ENCODE measurements around the gene HIPK1.
"Not testable (repeated sequence)": the region's sequence is repeated elsewhere in the genome, so short reads cannot be mapped to it uniquely, and the experiment has no call there.

The HIPK1 gene

DNA sequence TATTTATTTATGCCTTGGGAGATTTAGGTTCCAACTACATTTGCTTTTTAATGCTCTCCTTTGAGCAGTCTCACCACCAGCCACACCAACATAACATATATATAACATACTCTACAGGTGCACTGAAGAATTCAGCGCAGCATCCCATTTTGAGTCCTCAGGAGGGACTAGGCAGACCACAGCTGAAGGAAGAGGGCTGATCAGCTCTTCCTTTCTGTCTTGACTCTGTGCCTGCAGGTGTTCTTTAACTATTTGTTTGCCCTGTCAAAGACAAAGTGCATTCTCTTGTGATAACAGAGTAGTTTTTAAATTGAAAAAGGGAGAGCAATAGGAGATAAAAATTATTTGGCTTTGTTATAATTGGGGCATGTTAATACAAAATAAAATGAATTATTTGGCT is 17.0 kb downstream of the HIPK1 start:
- no peak for DNase-seq

DNA sequence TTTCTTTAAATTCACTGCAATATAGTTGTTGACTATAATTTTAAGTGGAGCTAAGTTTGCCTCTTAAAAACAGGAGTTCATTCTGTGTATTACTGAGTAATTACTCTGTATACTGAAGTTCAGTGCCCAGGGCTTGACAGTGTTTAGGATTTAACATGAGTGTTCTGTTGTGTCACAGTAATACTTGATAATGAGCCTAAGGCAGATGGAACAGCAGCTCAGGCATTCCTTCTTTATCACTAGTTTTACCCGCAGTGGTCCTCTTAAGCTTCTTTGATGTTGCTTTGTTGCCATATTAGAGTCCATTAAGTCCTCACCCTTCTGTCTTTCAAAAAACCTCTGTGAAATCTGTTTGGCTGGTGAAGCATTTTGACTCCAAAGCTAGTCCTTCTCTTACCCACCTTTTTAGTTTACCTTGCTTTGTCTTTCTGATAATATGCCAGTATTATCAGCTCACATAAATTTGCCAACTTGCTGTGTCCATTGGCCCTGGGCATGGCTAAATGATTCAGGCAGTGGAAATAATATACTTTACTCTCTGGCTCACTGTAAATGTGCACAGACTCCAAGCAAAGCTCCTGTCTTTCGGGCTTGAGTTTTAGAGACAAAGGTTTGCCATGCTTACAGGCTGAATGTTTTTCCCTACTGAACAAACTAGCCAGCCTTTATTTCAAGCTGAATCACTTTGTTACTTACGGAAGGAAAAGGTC is 17.7 kb downstream of the HIPK1 start:
- DNase-seq = peak; percentile 20

DNA sequence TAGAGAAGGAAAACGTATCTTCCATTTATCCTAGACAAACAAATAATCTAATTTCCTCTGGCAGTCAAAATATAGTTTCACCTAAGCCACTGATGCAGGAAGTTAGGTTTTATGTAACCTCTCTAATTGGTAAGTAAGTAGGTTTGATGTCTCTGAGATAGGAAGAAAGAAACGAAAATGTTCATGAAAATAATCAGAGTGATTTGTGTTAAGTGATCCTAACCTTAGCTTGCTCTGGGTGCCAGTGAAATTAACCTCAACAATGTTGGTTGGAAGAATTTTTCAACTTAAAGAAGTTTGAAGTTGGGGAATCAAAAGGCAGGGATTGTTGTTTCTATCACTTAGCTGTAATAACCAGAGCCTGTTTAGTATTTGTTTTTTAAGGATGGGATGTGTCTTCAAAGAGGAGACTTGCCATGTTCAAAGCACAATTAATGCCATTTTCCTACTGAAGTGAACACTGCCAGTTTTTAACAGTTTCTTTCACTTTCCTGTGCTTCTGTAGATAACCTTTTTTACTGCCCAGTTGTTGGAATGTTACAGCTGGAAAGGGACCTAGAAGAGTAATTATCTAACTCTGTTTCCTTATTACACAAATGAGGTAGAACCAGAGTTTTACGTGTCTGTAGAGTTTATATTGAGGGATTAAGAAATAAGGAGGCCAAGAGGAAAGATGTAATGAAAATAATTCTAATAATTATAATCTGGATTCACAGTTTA is 18.4 kb downstream of the HIPK1 start:
- no peak for DNase-seq

DNA sequence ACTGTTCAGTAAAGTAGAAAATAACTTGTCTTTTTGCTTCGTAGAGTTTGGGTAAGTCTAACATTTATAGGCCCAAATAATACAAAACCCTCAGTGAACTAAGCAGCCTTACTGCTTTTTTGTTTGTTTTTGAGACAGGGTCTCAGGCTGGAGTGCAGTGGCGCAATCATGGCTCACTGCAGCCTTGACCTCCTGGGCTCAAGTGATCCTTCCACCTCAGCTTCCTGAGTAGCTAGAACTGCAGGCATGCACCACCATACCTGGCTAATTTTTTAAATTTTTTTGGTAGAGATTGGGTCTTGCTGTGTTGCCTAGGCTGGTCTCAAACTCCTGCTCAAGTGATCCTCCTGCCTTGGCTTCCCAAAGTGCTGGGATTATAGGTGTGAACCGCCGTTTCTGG is 19.0 kb downstream of the HIPK1 start:
- not testable (repeated sequence) for DNase-seq

DNA sequence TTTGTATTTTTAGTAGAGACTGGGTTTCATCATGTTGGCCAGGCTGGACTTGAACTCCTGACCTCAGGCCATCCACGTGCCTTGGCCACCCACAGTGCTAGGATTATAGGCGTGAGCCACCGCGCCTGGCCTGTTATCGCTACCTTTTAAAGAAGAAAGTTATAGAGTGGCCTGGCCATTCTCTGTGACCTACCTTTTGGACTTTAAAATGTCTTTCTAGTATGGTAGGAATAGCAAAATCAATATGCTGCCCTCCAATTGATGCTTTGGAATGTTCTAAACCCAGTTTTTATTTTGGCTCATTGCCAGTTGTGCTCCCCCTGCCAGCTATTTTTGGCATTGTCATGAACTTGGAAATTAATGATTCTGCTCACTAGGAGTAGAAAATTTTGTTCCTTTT is 19.9 kb downstream of the HIPK1 start:
- no peak for DNase-seq

DNA sequence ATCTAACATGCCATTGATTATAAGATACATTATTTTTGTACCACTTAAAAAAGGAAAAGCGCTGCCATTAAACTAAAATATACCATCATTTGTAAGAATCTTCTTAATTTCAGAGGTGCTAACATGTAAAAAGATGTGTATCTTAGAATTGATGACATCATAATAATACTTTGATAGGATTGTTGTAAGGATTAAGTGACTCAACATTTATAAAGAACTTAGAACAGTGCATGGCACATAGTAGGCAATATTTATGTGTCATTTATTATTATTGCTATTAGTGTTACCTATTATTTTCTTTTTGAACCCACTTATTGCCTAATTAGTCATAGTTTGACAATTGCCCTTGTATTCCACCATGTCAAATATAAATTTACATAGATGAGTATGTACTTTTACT is 21.8 kb downstream of the HIPK1 start:
- DNase-seq = no peak

DNA sequence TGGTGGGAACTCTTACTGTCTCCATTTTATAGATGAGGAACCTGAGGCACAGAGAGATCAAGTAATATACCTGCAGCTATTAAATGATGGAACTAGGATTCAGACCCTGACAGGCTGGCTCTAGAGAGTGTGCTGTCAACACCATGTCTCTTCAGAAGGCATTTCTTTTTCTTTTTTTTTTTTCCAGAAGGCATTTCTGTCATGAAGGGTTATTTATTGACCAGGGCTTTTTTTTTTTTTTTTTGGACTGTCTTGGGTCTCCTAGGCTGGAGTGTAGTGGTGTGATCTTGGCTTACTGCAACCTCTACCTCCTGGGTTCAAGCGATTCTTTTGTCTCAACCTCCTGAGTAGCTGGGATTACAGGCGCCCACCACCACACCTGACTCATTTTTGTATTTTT is 22.6 kb downstream of the HIPK1 start:
- no peak for DNase-seq

DNA sequence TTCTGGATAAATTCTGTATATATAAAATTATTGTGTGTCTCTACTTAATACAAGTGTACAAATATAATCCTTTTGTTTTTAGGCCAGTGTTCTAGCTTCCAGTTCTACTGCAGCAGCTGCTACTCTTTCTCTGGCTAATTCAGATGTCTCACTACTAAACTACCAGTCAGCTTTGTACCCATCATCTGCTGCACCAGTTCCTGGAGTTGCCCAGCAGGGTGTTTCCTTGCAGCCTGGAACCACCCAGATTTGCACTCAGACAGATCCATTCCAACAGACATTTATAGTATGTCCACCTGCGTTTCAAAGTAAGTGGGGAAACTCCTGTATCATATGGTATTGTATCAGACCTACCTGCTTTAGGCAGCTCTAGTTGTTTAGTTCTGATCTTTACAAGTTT is 28.9 kb downstream of the HIPK1 start:
- DNase-seq = no peak

DNA sequence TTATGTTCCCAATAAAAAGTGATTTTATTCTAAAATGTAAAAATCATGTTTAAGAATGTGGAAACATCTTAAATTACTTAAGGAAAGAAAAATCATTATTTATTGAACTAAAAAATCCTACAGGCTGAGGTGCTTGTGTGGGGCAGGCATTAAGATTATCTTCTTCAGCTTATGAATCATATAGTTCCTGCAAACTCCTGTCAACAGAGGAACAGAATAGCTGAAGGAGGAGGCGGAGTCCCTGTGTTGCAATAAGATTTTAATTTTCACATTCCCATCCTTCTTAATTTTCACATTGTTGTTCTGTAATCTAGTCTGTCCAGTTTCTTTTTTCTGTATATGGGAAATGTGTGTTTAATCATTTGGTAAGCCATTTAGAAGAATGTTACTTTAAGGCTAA is 29.6 kb downstream of the HIPK1 start:
- no peak for DNase-seq

DNA sequence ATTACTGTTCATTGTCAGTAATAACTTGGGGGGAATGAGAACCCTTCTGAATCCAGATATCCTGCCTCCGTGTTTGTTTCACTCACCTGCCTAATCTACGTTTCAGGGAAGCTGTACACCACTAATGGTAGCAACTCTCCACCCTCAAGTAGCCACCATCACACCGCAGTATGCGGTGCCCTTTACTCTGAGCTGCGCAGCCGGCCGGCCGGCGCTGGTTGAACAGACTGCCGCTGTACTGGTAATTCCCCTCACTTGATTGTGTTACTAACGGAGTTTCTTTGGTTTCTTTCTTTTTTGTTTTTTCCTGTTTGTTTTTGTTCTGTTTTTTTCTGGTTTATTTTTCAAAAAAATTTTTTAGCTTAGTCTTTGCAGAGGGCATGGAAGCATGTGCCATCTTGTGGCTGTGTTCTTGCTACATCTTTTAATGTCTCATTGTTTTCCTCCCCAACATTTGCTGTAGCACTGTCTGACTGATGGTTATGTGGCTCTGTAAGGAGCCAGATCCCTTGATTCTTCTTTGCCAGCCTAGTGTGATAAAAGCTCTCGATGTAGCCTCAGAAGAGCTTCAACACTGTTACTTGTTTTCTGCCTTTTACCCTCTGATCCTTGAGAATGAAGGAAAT is 34.3 kb downstream of the HIPK1 start:
- DNase-seq = no peak

DNA sequence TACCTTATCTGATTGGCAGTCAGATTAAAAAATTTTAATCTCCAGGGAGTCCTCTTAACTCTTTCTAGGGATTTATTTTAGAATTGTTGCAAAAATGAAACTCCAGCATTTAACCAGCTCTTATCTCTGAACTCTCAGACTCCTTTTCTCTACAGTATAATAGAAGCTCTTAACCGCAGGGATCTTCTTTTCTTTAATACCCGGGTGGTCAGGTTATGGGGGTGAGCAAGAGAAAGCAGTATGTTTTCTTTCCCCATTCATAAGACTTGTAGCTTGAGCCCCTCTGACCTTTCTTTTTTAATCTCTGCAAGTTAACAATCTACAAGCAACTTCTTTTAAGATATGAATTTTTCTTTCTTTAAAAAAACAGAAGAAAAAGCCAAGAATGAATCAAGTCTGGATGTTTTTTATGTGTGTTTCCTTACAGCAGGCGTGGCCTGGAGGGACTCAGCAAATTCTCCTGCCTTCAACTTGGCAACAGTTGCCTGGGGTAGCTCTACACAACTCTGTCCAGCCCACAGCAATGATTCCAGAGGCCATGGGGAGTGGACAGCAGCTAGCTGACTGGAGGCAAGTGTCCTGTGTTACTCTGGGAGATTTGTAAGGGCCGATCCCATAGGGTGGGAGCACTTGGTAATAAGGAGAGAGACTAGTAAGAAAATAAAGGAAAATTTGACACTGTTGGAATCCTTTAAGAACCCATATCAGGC is 36.7 kb downstream of the HIPK1 start:
- DNase-seq = no peak

DNA sequence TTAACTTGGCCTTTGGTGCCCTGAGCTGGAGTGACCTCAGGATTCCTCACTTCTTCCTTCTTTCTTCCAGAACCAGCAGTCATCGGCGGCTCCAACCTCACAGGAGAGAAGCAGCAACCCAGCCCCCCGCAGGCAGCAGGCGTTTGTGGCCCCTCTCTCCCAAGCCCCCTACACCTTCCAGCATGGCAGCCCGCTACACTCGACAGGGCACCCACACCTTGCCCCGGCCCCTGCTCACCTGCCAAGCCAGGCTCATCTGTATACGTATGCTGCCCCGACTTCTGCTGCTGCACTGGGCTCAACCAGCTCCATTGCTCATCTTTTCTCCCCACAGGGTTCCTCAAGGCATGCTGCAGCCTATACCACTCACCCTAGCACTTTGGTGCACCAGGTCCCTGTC is 43.8 kb downstream of the HIPK1 start:
- no peak for DNase-seq

DNA sequence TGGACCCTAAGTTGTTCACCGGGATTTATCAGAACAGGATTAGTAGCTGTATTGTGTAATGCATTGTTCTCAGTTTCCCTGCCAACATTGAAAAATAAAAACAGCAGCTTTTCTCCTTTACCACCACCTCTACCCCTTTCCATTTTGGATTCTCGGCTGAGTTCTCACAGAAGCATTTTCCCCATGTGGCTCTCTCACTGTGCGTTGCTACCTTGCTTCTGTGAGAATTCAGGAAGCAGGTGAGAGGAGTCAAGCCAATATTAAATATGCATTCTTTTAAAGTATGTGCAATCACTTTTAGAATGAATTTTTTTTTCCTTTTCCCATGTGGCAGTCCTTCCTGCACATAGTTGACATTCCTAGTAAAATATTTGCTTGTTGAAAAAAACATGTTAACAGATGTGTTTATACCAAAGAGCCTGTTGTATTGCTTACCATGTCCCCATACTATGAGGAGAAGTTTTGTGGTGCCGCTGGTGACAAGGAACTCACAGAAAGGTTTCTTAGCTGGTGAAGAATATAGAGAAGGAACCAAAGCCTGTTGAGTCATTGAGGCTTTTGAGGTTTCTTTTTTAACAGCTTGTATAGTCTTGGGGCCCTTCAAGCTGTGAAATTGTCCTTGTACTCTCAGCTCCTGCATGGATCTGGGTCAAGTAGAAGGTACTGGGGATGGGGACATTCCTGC is 46.2 kb downstream of the HIPK1 start:
- DNase-seq = no peak

DNA sequence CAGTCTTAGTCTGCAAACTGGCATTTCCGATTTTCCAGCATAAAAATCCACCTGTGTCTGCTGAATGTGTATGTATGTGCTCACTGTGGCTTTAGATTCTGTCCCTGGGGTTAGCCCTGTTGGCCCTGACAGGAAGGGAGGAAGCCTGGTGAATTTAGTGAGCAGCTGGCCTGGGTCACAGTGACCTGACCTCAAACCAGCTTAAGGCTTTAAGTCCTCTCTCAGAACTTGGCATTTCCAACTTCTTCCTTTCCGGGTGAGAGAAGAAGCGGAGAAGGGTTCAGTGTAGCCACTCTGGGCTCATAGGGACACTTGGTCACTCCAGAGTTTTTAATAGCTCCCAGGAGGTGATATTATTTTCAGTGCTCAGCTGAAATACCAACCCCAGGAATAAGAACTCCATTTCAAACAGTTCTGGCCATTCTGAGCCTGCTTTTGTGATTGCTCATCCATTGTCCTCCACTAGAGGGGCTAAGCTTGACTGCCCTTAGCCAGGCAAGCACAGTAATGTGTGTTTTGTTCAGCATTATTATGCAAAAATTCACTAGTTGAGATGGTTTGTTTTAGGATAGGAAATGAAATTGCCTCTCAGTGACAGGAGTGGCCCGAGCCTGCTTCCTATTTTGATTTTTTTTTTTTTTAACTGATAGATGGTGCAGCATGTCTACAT is 47.6 kb downstream of the HIPK1 start:
- peak; percentile 37 for DNase-seq

DNA sequence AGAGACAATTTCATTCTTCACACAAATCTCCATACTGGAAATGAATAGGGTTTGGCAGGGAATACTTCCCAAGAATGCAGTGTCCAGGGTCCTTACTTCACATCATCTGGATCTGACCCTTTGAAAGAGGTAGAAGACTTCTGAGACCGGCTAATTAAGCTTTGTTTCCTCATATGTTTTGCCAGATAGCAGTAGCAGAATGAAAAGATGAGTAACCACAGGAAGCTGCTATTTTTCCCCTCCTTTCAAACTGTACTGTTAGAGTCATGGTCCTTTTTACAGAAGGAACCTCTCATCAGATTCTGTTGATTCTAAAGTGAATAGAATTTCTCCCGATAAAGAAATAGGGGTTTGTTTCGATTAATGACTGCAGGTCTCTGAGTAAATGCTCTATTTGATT is 48.8 kb downstream of the HIPK1 start:
- DNase-seq = no peak

DNA sequence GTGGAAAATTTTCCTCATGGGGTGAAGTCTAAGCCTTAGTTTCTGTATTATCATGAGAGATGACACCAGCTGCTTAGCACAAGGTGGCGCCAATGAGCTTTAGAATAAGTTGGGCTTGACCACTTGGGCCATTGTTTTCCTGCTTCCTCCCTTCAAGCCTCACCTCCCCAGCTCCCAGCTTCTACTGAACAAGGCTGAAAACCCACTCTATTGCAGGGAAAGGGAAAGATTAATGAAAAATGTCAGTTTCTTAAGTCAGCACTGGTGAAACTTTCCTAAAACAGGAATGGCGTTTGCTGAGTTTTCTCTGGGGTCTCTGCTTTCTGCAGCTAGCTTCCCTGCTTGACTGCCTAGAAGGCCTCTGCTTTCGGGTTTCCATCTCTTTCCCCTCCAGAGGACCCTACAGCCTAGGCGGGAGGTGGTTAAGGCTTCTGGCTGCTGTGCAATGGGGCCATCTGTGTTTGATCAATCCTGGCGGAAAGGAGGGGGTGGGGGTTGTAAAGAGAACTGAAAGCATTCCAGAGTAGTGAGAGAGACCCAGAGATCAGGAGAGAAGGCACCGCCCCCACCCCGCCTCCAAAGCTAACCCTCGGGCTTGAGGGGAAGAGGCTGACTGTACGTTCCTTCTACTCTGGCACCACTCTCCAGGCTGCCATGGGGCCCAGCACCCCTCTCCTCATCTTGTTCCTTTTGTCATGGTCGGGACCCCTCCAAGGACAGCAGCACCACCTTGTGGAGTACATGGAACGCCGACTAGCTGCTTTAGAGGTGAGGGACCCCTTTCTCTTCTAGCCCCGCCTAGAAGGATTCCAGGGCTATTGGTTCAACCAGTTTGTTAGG is 50.0 kb downstream of the HIPK1 start, which contains the start of gene OLFML3:
Gene OLFML3, plus strand, starts transcription at position 612 of the 840 bp plus-strand sequence. Its CDS starts 43 bp downstream, at position 655.
- peak; percentile 86 for DNase-seq

DNA sequence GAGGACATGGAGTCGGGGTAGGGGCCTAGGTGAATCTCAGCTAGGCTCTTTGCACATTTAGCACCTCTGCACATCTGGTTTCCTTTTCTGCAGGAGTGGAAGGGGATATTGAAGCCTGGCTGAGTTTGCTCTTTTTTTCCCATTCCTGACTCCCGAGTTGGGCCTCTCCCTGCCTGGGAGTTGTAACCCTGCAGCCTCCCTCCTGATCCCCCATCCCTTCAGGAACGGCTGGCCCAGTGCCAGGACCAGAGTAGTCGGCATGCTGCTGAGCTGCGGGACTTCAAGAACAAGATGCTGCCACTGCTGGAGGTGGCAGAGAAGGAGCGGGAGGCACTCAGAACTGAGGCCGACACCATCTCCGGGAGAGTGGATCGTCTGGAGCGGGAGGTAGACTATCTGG is 51.0 kb downstream of the HIPK1 start:
- DNase-seq = no peak

DNA sequence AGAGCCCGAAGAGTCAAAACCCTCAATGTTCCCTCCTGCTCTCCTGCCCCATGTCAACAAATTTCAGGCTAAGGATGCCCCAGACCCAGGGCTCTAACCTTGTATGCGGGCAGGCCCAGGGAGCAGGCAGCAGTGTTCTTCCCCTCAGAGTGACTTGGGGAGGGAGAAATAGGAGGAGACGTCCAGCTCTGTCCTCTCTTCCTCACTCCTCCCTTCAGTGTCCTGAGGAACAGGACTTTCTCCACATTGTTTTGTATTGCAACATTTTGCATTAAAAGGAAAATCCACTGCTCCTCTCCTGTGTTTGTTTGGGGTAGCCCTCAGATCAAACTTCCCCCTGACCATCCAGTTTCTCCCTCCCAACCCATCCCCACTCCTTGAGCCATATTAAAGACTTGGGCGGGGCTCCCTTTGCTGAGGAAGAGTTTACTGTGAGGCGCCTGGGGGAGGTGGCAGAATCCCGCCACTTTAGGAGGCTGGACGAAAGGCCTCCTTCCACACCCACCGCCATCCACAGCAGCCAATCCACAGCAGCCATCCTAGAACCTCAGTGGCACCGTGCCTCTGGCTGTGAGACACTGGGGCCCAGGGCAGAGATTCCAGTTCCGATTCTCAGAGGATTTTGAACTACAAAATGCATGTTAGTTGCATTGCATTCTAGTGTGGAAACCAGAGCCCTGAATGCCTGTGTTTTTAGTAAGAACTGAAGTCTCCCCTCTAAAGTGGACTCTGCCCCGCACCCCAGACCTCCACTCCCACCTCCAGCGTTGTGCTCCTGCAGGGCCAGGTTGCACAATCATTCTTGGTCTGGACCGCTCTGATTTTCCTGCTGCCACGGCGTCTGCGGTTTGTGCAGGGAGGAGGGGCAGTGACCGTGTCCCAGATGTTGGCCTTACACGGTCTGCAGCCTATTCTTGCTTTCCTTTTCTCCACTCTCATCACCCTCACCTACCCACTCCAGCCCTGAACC is 53.1 kb downstream of the HIPK1 start:
- DNase-seq = peak; percentile 69

DNA sequence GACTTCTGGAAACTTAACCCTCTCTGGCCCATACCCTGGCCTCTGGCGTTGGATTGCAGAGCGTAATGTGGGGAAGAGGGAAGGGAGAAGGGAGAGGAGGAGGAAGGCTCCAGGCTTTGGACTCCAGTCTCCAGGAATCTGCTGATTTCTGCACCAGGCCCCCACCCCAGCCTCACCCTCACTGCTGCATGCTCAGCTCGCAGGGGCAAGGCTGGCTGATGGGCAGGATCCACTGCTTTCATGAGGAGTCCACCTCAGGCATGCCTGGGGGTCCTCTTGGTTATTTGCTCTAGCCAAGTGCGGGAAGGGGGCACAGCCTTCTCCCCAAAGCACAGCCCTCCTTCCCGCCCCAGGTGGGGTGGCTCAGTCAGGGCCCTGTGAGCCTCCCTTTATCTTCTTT is 53.8 kb downstream of the HIPK1 start:
- no peak for DNase-seq

DNA sequence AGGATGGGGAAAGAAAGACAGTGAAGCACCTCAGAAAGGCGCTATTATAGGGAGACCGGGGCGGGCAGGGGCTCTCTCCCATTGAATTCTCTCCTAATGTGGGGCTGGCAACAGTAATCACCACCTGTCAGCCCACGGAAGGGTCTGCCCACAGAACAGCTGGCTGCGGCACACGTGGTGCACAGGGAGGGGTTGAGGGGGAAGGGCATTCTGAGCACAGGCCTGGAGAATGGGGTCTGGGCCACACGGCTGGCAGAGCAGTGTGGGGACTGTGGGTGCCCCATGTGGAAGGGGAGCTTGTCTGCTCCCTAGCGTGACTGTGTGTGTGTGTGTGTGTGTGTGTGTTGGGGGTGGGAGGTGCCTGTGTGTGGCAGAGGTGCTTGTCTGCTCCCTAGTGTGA is 54.3 kb downstream of the HIPK1 start:
- DNase-seq = peak; percentile 32
